ENCODE measurements around the gene ANP32E. TPM values are rescaled to one million over a fixed set of nuclear protein-coding genes. Genes with fewer than 3 reads are reported as not detected.

The ANP32E gene
- total RNA-seq, 1 experiment from 2014 or later = 95.1 TPM

DNA sequence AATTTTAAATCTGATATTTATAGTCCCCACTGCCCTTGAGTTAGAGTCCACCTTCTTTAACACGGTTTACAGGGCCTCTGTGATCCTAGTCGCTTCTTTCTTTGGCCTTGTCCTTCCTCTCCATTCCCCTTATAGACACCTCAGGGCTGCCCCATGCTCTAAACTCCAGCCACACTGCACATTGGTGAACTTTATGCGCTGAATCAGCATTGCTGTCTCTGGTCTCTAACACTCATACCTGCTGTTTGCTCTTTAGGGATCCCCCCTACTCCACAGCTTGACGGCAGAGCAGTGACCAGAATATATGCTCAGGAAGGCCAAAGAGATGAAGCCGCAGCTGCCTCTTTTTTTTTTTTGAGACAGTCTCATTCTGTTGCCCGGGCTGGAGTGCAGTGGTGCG is 56.0 kb downstream of the ANP32E start (continued):
- TF ChIP-seq, protein P1, sequence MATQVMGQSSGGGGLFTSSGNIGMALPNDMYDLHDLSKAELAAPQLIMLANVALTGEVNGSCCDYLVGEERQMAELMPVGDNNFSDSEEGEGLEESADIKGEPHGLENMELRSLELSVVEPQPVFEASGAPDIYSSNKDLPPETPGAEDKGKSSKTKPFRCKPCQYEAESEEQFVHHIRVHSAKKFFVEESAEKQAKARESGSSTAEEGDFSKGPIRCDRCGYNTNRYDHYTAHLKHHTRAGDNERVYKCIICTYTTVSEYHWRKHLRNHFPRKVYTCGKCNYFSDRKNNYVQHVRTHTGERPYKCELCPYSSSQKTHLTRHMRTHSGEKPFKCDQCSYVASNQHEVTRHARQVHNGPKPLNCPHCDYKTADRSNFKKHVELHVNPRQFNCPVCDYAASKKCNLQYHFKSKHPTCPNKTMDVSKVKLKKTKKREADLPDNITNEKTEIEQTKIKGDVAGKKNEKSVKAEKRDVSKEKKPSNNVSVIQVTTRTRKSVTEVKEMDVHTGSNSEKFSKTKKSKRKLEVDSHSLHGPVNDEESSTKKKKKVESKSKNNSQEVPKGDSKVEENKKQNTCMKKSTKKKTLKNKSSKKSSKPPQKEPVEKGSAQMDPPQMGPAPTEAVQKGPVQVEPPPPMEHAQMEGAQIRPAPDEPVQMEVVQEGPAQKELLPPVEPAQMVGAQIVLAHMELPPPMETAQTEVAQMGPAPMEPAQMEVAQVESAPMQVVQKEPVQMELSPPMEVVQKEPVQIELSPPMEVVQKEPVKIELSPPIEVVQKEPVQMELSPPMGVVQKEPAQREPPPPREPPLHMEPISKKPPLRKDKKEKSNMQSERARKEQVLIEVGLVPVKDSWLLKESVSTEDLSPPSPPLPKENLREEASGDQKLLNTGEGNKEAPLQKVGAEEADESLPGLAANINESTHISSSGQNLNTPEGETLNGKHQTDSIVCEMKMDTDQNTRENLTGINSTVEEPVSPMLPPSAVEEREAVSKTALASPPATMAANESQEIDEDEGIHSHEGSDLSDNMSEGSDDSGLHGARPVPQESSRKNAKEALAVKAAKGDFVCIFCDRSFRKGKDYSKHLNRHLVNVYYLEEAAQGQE (IDR thresholded peaks at IDR 0.05; ENCODE audit: low read depth) = no peak
- no peak for TF ChIP-seq TCF7L2 (IDR thresholded peaks at IDR 0.05; ENCODE audit: borderline replicate concordance, extremely low read depth, insufficient read depth, insufficient read length)

DNA sequence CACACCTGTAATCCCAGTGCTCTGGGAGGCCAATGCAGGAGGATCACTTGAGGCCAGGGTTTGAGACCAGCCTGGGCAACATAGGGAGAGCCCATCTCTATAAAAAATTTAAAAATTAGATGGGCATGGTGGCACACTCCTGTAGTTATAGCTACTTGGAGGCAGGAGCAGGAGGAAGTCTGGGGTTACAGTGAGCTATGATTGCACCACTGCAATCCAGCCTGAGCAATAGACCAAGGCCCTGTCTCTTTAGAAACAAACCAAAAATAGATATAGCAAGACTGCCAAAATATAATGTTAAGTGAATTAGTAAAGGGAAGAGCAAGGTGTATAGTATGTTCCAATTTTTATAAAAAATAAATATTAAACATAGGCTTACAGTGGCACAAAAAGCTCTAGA is 57.4 kb downstream of the ANP32E start:
- H2AFZ ChIP-seq (ENCODE audit: low read depth, low read length, poor library complexity, severe bottlenecking) = no peak overlapping the region
- H3K9ac ChIP-seq (ENCODE audit: low read length) = no peak overlapping the region
- no peaks in the 10 kb centered on the region for H3K27me3 ChIP-seq (ENCODE audit: insufficient read depth, low read length)
- BruUV-seq (replicated peaks) = no TSS peak
- no peak overlapping the region for H3K27ac ChIP-seq (ENCODE audit: low read depth, low read length)
- no peak for TF ChIP-seq POLR2AphosphoS5 (IDR thresholded peaks at IDR 0.05; ENCODE audit: low read depth, low read length)
- TF ChIP-seq EGR1 (IDR thresholded peaks at IDR 0.05; ENCODE audit: low read depth) = no peak
- TF ChIP-seq TCF7L2 (IDR thresholded peaks at IDR 0.05; ENCODE audit: borderline replicate concordance, extremely low read depth, insufficient read depth, insufficient read length) = no peak
- TF ChIP-seq, protein P1 (IDR thresholded peaks at IDR 0.05; ENCODE audit: low read depth) = no peak
- no peak for TF ChIP-seq CEBPB (IDR thresholded peaks at IDR 0.05; ENCODE audit: low read depth)
- TF ChIP-seq CBX3 (IDR thresholded peaks at IDR 0.05; ENCODE audit: low read depth) = no peak
- no peak overlapping the region for H3K4me3 ChIP-seq (replicated peaks in 1 of 2; ENCODE audit: low read depth in 1 of 2, low read length in 2 of 2)
- no peaks in the 10 kb centered on the region for H3K4me1 ChIP-seq (ENCODE audit: control insufficient read depth in 1 of 2, insufficient read depth in 2 of 2, low read length in 2 of 2)
- H3K9me3 ChIP-seq (ENCODE audit: control insufficient read depth in 1 of 2, insufficient read depth in 1 of 2, low read depth in 1 of 2, low read length in 2 of 2) = no peaks in the 10 kb centered on the region
- POLR2A ChIA-PET = no interaction called here
- H3K9me2 ChIP-seq (ENCODE audit: insufficient read depth) = no peaks in the 10 kb centered on the region
- CTCF ChIA-PET = no interaction called here
- H3K4me2 ChIP-seq (ENCODE audit: low read length) = no peak overlapping the region
- ATAC-seq (no peak), DNase-seq (ENCODE audit: low read depth, low spot score) (no peak)
- H4K20me1 ChIP-seq (ENCODE audit: insufficient read depth) = no peaks in the 10 kb centered on the region
- no peaks in the 10 kb centered on the region for H3K79me2 ChIP-seq (ENCODE audit: insufficient read depth, low read length)
- RAD21 ChIA-PET (ENCODE audit: low non-redundant PET in 1 of 2, low total read pairs in 2 of 2, uncharacterized antibody in 2 of 2, unreplicated experiment in 2 of 2) = no interaction called here
- no peaks in the 10 kb centered on the region for H3K36me3 ChIP-seq (ENCODE audit: control insufficient read depth in 1 of 2, insufficient read depth in 2 of 2, low read length in 2 of 2)
- intact Hi-C loops (cut with micrococcal nuclease) = no loop called here
